ENCODE results near the gene FAM78A.
A peak's percentile ranks its signal among the peaks of the same experiment; 100 is the strongest.

Gene FAM78A

DNA sequence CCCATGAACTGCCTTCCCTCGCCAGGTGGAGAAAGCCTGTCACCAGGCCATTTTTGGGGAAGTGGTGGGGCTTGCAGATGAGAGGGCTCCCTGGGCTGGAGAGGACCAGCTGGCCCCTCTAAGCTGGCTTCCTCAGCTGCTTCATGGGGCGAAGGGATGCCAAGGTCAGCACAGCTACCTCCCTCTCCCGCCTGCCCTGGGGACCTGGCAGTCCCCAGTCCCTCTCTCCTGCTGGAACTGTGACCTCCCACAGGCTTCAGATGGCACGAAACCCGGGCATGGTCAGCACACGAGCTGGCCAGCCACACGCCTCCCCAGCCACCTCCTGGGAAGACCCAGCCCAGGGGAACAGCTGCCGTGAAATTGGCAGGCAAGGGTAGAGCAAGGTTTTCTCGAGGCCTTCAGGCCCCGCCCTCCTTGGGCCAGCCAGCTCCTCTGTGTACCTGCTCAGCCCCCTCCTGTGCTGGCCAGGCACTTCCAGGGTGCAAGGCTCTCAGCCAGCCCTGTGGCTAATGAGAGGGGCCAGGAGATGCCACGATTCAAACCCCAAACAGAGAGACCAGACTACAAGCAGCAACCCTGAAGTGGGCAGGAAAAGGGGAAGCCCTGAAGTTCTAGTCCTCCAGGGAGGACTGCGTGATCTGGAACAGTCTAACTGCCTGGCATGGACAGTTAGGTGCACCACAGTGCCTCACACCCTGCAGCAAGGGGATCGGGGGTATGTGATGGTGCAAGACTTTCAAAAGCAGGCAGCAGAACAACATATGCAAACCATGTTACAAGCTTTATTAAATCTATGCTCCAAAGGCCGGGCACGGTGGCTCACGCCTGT, 26.1 kb upstream of the FAM78A start:
- DNase-seq (ENCODE audit: low read depth), result no peak

DNA sequence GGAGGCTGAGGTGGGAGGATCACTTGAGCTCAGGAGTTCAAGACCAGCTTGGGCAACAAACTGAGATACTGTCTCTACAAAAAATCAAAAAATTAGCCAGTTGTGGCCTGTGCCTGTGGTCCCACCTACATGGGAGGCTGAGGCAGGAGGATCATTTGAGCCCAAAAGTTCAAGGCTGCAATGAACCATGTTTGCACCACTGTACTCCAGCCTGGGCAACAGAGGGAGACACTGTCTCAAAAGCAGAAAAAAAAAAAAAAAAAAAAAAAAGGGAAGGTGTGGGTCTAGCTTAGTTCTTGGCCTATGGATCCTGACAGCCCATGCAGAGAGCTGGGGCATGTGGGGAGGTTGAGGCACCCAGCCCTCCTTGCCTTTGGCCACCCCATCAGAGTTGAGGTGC, 24.1 kb upstream of the FAM78A start:
- no peak for DNase-seq (ENCODE audit: low read depth)

- DNase-seq (ENCODE audit: low read depth), result no peak
Measured at GRCh38 chr9:131299961-131300347, 23.6 kb upstream of the FAM78A start.

GRCh38 chr9:131299346-131299960, 23.1 kb upstream of the FAM78A start:
- DNase-seq (ENCODE audit: low read depth), result no peak

DNA sequence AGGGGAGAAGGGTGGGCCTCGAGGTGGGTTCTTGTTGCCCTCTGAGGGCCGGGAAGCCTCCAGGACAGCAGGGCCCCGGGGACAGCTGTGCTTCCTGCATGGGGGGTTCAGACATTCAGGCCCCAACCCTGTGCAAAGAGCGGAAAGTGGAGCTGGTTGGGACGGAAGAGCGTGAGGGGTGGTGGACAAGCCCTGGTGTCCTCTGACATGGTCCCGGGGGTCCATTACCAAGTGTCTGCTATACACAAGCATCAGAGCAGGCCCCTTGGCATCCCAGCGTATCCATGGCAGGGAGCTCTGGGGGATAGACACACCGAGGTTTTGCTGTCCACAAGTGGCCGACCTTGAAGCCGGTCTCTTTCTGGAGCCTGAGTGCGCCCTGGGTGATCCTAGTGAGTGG, 22.5 kb upstream of the FAM78A start:
- DNase-seq (ENCODE audit: low read depth), result no peak

DNA sequence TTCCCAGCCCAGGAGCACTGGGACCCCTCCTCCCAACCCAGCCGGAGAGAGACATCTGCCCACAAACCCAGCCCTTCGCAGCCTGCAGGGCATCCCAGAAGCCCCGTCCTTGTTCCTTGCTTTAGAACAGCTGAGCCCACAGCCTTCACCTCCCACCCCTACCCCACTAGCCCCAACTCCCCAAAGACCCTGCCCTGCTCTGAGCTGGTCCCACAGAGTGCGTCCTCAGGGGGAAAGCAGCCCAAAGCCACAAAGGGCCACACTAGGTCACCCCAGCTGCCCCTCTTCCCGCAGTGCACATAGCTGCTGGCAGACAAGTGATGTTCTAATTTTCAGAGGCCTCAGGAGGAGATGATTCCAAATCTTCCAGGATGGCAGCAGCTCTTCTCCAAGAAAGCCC, 22.0 kb upstream of the FAM78A start:
- no peak for DNase-seq (ENCODE audit: low read depth)

- DNase-seq (ENCODE audit: low read depth), result no peak
Measured at GRCh38 chr9:131297903-131298302, 21.6 kb upstream of the FAM78A start.

- DNase-seq (ENCODE audit: low read depth), result no peak
Measured at GRCh38 chr9:131296906-131297500, 20.7 kb upstream of the FAM78A start.

- DNase-seq (ENCODE audit: low read depth), result no peak
Measured at GRCh38 chr9:131296460-131296859, 20.1 kb upstream of the FAM78A start.

GRCh38 chr9:131292937-131293336, 16.6 kb upstream of the FAM78A start:
- DNase-seq (ENCODE audit: low read depth), result no peak

DNA sequence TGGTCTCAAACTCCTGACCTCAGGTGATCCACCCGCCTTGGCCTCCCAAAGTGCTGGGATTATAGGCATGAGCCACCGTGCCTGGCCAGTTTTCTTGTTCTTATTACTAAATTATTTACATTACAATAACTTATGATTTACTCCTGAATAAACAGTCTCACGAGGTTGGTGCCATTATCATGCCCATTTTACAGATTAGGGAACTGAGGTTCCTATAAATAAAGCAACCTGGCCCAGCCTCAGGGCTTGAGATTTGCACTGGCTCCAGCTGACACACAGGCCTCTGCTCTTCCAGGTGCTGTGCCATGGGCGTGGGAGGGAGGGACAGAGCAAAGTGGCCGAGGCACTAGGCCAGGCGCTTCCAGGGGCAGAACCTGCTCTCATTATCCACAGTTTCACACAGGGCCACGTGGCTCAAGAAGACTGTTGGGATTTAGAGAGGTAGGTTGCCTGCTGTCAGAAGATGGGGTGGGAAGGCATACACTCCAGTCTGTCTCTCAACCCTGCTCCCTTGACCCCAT, 15.5 kb upstream of the FAM78A start:
- no peak for DNase-seq (ENCODE audit: low read depth)

GRCh38 chr9:131290767-131291370, 14.6 kb upstream of the FAM78A start:
- DNase-seq (ENCODE audit: low read depth), result no peak

DNA sequence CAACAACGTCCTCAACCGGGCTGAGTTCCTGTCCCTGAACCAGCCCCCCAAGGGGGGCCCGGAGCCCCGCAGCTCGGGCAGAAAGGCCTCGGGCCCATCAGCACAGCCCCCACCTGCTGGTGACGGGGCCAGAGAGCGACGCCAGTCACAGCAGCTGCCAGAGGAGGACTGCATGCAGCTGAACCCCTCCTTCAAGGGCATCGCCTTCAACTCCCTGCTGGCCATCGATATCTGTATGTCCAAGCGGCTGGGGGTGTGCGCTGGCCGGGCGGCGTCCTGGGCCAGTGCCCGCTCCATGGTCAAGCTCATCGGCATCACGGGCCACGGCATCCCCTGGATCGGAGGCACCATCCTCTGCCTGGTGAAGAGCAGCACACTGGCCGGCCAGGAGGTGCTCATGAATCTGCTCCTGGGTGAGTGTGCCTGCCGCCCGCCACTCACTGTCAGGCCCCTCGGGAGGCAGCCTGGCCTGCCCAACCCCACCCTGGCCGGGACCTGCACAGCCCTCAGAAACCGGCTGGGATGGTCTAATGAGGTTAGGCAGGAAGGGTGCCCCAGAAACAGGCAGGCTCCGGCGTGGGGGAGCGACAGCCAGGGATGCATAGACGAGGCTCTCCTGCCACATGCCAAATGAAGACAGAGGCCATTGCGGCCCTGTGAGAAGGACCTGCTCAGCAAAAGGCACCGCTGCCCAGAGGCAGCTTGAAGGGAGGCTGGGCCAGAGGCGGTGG, 13.9 kb upstream of the FAM78A start:
- DNase-seq (ENCODE audit: low read depth), result no peak

- peak; percentile 45 for DNase-seq (ENCODE audit: low read depth)
Measured at GRCh38 chr9:131289301-131290035, 13.2 kb upstream of the FAM78A start, which contains the start of gene PLPP7. Gene PLPP7, plus strand, starts transcription at chr9:131289723. Its CDS starts 275 bp downstream, at chr9:131289998.

DNA sequence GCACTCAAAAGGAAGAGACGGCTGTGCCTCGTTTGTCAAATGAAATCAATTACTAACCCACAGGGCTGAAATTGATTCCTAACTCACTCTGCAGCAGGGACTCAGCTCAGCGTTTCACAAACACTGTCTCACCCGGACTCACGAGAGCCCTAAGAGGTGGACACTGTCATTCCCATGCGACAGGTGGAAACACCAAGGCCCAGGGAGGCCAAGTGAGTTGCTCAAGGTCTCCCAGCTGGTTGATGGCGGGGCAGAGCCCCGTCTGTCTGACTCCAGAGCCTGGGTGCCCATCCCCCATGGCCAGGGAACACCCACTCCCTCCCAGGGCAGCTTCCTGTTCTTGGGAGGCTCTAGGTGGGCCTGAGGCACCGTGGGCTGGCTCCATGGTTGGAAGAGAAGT, 11.9 kb upstream of the FAM78A start:
- DNase-seq (ENCODE audit: low read depth), result no peak

GRCh38 chr9:131287359-131287758, 11.0 kb upstream of the FAM78A start:
- DNase-seq (ENCODE audit: low read depth), result no peak

- DNase-seq (ENCODE audit: low read depth), result no peak
Measured at GRCh38 chr9:131284856-131285255, 8.5 kb upstream of the FAM78A start.

DNA sequence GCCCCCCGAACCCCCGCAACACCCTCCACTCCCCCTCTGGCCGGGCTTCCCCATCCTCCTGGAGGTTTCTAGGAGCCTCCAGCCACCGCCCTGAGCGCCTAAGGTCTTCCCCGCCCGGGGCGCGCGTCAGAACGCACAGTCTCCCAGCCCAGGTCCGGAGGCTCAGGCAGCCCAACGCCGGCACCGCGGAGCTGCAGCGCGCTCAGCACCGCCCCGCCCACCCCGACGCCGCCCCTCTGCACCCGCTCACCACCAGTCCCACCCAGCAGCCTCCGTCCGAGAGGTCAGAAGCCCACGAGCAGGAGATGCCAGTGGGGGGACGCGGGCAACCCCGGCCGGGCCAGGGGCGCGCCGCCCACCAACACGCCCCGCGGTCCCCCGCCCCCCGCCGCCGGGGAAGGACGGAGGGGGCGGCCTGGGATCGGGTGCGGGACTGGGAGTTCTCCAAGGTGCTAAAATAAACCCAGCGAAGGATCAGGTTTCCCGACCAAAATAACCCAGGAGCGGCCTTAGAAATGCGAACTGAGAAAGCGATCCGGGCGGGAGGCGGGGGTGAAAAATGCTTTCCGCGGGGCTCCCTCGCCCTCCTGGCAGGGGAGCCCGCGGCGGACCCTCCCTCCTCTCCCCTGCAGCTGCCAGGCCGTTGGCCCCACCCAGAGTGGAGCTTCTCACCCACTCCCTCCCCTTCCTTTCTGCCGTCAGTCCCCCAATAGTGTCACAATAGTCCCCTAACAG, 6.5 kb upstream of the FAM78A start:
- peak; percentile 38 for DNase-seq (ENCODE audit: low read depth)

DNA sequence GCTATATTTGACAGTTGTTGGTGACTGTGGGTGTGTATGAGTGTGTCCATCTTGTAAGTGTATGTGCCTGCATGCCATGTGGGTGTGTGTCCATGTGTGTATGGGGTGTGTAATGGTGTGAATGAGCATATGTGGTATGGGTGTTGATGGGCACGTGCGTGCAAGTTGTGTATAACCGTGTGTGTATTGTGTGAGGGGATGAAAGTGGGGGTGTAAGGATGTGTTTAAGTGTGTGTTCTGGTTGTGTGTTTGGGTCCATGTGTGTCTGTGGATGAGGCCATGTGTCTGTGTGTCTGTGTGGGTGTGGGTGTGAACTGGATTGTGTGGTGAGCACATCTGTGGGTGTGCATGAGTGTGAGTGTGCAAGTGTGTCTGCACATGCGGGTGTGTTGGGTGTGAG, 5.9 kb upstream of the FAM78A start:
- no peak for DNase-seq (ENCODE audit: low read depth)
